ENCODE data around the gene LSAMP. TPM values are rescaled to one million over a fixed set of nuclear protein-coding genes. Genes with fewer than 3 reads are reported as not detected.

The LSAMP gene
- total RNA-seq, 1 experiment from 2014 or later, result 10.1 TPM

DNA sequence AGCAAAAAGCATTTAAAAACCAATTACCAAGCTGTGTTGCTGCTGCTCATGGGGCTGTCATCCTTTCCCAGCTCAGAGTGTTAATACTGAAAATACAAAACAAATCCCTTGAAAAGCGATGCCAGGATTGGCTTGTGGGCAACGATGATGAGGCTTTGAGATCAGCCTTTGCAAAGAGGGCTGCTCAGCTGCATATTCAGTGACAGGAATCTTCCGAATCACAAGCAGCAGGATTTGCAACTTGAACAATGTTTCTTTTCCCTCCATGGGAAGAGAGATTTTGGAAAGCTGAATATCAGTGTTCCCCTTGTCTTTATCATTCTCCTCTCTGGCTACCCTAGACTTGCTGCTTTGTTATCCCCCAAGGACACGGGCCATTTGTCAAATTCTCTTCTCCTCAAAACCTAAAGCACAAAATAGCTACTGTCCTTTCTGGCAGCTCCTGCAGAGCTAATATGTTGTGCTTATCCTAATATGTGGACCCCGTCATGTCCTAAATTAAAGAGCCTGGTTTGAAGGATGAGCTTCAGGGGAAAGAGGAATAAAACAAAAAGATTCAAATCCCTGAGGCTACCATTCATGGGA is 446.2 kb downstream of the LSAMP start:
- DNase-seq (ENCODE audit: low spot score), result no peak
- CTCF ChIA-PET, result interaction anchor here (0.6 kb wide), 1 partner anchor 455 kb away, joined by 5 read pairs; no protein-coding TSS in a partner anchor
- Histone ChIP-seq H3K9me3 (ENCODE audit: low read depth, low read length, poor library complexity, severe bottlenecking) (no peaks in the 10 kb centered on the region), H3K27me3 (replicated peaks; ENCODE audit: insufficient read depth, low read depth, low read length, poor library complexity) (no peaks in the 10 kb centered on the region), H3K4me1 (ENCODE audit: insufficient read depth, low read length, poor library complexity, severe bottlenecking) (peaks cover 11% of the 10 kb centered on the region), H3K27ac (ENCODE audit: low read depth, low read length, poor library complexity, severe bottlenecking) (no peak overlapping the region), H3K4me3 (ENCODE audit: low read depth, low read length, poor library complexity, severe bottlenecking) (no peak overlapping the region), H3K36me3 (ENCODE audit: insufficient read depth, low read length, poor library complexity, severe bottlenecking) (no peaks in the 10 kb centered on the region)
- BruUV-seq (replicated peaks), result no TSS peak
- TF ChIP-seq EZH2 (IDR thresholded peaks at IDR 0.05; ENCODE audit: borderline replicate concordance, low read depth, low read length, poor library complexity, severe bottlenecking), result no peak
- TF ChIP-seq, protein P1, sequence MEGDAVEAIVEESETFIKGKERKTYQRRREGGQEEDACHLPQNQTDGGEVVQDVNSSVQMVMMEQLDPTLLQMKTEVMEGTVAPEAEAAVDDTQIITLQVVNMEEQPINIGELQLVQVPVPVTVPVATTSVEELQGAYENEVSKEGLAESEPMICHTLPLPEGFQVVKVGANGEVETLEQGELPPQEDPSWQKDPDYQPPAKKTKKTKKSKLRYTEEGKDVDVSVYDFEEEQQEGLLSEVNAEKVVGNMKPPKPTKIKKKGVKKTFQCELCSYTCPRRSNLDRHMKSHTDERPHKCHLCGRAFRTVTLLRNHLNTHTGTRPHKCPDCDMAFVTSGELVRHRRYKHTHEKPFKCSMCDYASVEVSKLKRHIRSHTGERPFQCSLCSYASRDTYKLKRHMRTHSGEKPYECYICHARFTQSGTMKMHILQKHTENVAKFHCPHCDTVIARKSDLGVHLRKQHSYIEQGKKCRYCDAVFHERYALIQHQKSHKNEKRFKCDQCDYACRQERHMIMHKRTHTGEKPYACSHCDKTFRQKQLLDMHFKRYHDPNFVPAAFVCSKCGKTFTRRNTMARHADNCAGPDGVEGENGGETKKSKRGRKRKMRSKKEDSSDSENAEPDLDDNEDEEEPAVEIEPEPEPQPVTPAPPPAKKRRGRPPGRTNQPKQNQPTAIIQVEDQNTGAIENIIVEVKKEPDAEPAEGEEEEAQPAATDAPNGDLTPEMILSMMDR (conservative IDR thresholded peaks at IDR 0.05; ENCODE audit: low read depth, low read length), result no peak
- POLR2A ChIA-PET (ENCODE audit: low non-redundant PET), result interaction anchor here (0.6 kb wide), 1 partner anchor 141 kb away, joined by 4 read pairs; no protein-coding TSS in a partner anchor
- intact Hi-C loops (cut with micrococcal nuclease; ENCODE audit: unreplicated experiment), result no loop called here

DNA sequence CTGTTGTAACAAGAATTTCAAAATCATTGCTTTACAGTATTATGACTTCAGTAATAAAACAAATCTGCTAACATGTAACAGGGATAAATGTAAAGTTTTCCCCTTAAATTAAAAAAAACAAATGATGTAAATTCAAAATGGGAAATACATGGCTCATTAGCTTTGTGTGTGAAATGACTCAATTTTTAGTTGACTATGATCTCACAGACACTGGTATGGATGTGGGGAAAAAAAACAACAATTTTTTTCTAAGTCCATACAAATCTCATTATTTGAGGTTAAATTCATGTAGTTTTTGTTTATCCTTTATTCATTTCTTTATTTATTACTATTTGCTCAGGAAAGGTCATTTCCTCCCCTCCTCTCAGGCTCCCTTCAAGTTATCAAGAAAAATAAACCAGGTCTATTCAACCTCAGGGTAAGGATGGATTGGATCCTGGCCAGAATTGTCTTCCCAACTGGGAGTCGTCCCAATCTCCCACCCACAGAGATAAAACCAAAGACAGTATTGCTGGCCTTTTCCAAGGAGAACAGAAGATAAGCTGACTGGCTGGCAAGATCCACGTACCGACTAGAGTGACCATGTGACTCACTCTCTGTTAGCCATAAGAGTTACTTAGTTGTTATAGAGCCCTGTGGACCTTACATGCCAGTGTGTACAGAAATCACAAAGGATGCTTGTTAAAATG is 448.7 kb downstream of the LSAMP start:
- ChIA-PET POLR2A (ENCODE audit: low non-redundant PET) (no interaction called here), CTCF (interaction anchor here (0.5 kb wide), 1 partner anchor 10 kb away, joined by 4 read pairs; no protein-coding TSS in a partner anchor)
- Histone ChIP-seq H3K4me3 (ENCODE audit: low read depth, low read length, poor library complexity, severe bottlenecking) (no peak overlapping the region), H3K27me3 (replicated peaks; ENCODE audit: insufficient read depth, low read depth, low read length, poor library complexity) (no peaks in the 10 kb centered on the region), H3K27ac (ENCODE audit: low read depth, low read length, poor library complexity, severe bottlenecking) (no peak overlapping the region), H3K4me1 (ENCODE audit: insufficient read depth, low read length, poor library complexity, severe bottlenecking) (peaks cover 13% of the 10 kb centered on the region), H3K36me3 (ENCODE audit: insufficient read depth, low read length, poor library complexity, severe bottlenecking) (no peaks in the 10 kb centered on the region), H3K9me3 (ENCODE audit: low read depth, low read length, poor library complexity, severe bottlenecking) (no peaks in the 10 kb centered on the region)
- no peak for DNase-seq (ENCODE audit: low spot score)
- no TSS peak for BruUV-seq (replicated peaks)
- no peak for TF ChIP-seq EZH2 (IDR thresholded peaks at IDR 0.05; ENCODE audit: borderline replicate concordance, low read depth, low read length, poor library complexity, severe bottlenecking)
- TF ChIP-seq, protein P1 (conservative IDR thresholded peaks at IDR 0.05; ENCODE audit: low read depth, low read length), result no peak
- intact Hi-C loops (cut with micrococcal nuclease; ENCODE audit: unreplicated experiment), result loop anchor here (2.0 kb wide), 1 partner anchor 136 kb away; no protein-coding TSS in a partner anchor

DNA sequence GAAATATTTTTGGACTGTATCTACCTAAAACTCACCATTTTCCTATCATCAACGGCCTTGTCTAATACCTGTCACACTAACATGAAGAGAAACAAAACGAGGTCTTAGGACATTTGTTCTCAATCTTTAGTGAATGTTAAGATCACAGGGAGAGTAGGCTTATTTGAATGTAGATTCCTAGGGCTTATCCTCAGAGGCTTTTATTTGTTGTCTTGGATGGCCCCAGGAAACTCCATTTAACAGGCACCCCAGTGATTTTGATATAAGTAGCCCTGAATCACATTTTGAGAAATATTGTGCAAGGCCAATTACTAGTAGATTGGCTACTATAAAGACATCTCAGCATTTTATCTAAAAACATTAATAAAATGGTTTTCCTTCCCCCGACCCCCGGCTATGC is 454.6 kb downstream of the LSAMP start:
- DNase-seq (ENCODE audit: low spot score), result peak; percentile 72
- ChIA-PET CTCF (no interaction called here), POLR2A (ENCODE audit: low non-redundant PET) (no interaction called here)
- Histone ChIP-seq H3K27me3 (replicated peaks; ENCODE audit: insufficient read depth, low read depth, low read length, poor library complexity) (no peaks in the 10 kb centered on the region), H3K9me3 (ENCODE audit: low read depth, low read length, poor library complexity, severe bottlenecking) (peaks cover 4% of the 10 kb centered on the region), H3K27ac (ENCODE audit: low read depth, low read length, poor library complexity, severe bottlenecking) (peak overlapping the region; percentile 17), H3K4me3 (ENCODE audit: low read depth, low read length, poor library complexity, severe bottlenecking) (no peak overlapping the region), H3K4me1 (ENCODE audit: insufficient read depth, low read length, poor library complexity, severe bottlenecking) (peaks cover 28% of the 10 kb centered on the region), H3K36me3 (ENCODE audit: insufficient read depth, low read length, poor library complexity, severe bottlenecking) (no peaks in the 10 kb centered on the region)
- TF ChIP-seq, protein P1 (conservative IDR thresholded peaks at IDR 0.05; ENCODE audit: low read depth, low read length), result no peak
- no peak for TF ChIP-seq EZH2 (IDR thresholded peaks at IDR 0.05; ENCODE audit: borderline replicate concordance, low read depth, low read length, poor library complexity, severe bottlenecking)
- intact Hi-C loops (cut with micrococcal nuclease; ENCODE audit: unreplicated experiment), result no loop called here
- no TSS peak for BruUV-seq (replicated peaks)

All from A673 (cell line).